ENCODE results near the gene PRSS2.

The PRSS2 gene

GRCh38 chr7:142812437-142813215, 41.9 kb downstream of the PRSS2 start:
- no peak for DNase-seq (ENCODE audit: extremely low read depth, low read depth)
- TF ChIP-seq, protein P1, sequence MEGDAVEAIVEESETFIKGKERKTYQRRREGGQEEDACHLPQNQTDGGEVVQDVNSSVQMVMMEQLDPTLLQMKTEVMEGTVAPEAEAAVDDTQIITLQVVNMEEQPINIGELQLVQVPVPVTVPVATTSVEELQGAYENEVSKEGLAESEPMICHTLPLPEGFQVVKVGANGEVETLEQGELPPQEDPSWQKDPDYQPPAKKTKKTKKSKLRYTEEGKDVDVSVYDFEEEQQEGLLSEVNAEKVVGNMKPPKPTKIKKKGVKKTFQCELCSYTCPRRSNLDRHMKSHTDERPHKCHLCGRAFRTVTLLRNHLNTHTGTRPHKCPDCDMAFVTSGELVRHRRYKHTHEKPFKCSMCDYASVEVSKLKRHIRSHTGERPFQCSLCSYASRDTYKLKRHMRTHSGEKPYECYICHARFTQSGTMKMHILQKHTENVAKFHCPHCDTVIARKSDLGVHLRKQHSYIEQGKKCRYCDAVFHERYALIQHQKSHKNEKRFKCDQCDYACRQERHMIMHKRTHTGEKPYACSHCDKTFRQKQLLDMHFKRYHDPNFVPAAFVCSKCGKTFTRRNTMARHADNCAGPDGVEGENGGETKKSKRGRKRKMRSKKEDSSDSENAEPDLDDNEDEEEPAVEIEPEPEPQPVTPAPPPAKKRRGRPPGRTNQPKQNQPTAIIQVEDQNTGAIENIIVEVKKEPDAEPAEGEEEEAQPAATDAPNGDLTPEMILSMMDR (IDR thresholded peaks at IDR 0.05; ENCODE audit: low read depth, low read length): no peak

GRCh38 chr7:142813226-142813625, 42.5 kb downstream of the PRSS2 start:
- no peak for DNase-seq (ENCODE audit: extremely low read depth, low read depth)
- TF ChIP-seq, protein P1 (IDR thresholded peaks at IDR 0.05; ENCODE audit: low read depth, low read length): no peak

GRCh38 chr7:142813699-142814098, 42.9 kb downstream of the PRSS2 start:
- TF ChIP-seq, protein P1 (IDR thresholded peaks at IDR 0.05; ENCODE audit: low read depth, low read length): no peak
- DNase-seq (ENCODE audit: extremely low read depth, low read depth): no peak

GRCh38 chr7:142814451-142814850, 43.7 kb downstream of the PRSS2 start:
- TF ChIP-seq, protein P1 (IDR thresholded peaks at IDR 0.05; ENCODE audit: low read depth, low read length): no peak
- no peak for DNase-seq (ENCODE audit: extremely low read depth, low read depth)

GRCh38 chr7:142815134-142815533, 44.4 kb downstream of the PRSS2 start:
- TF ChIP-seq, protein P1 (IDR thresholded peaks at IDR 0.05; ENCODE audit: low read depth, low read length): no peak

DNA sequence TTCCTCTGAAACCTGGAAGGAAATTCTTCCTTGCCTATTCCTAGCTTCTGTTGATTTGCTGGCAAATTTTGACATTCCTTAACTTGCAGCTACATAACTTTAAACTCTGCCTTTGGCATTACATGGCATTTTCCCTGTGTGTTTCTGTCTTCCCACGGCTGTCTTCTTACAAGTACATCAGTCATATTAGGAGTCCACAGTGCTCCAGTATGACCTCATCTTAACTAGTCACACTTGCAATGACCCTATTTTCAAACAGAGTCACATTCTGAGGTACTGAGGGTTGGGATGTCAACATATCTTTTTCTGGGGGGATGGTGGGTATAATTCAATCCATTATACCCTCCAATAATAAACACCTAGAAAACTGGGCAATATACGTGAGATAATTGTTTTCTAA, 46.7 kb downstream of the PRSS2 start:
- DNase-seq (ENCODE audit: extremely low read depth, low read depth): no peak
- TF ChIP-seq, protein P1 (IDR thresholded peaks at IDR 0.05; ENCODE audit: low read depth, low read length): no peak

More at GRCh38 chr7:142815134-142815533, 44.4 kb downstream of the PRSS2 start:
- no peak for DNase-seq (ENCODE audit: extremely low read depth, low read depth)

DNA sequence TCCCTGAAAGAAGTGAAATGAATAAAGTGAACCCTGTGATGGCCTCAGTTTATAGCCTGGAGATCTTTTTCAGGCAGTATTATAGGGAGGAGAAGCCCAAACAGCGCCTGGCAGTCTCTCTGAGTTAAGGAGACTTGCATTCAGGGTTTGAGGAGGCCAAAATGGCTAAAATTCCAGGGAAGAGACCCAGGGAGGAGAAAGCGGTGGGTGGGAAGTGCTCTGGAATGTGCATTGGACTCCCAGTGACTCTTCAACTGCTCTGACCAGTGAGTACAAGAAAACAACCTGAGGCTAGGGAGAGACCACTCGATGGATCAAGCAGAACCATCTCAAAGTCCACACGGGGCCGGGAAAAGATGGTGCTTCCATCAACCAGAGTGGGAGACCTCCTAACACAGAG, 48.8 kb downstream of the PRSS2 start:
- TF ChIP-seq, protein P1 (IDR thresholded peaks at IDR 0.05; ENCODE audit: low read depth, low read length): no peak
- no peak for DNase-seq (ENCODE audit: extremely low read depth, low read depth)

Measured in AG09319 (cell line).